NK-92 (cell line): Measurements from ENCODE around the gene HOXA7.

Experiments
- DNase-seq: peaks from one replicate; lab custom pipeline; 2025; ENCODE audit not compliant: unreplicated experiment; lab: John Stamatoyannopoulos, UW

HOXA7 gene

GRCh38 chr7:27182285-27182841, 25.9 kb upstream of the HOXA7 start:
- DNase-seq: no peak

GRCh38 chr7:27181795-27182275, 25.4 kb upstream of the HOXA7 start:
- no peak for DNase-seq

GRCh38 chr7:27180431-27181420, 24.3 kb upstream of the HOXA7 start:
- DNase-seq: no peak

GRCh38 chr7:27179503-27180430, 23.3 kb upstream of the HOXA7 start:
- no peak for DNase-seq

GRCh38 chr7:27179030-27179429, 22.6 kb upstream of the HOXA7 start:
- no peak for DNase-seq

GRCh38 chr7:27178366-27178765, 21.9 kb upstream of the HOXA7 start:
- DNase-seq: no peak

- no peak for DNase-seq
These were observed 21.4 kb upstream of the HOXA7 start for GRCh38 chr7:27177795-27178320.

GRCh38 chr7:27176962-27177794, 20.7 kb upstream of the HOXA7 start:
- DNase-seq: no peak

- DNase-seq: no peak
These were observed 20.0 kb upstream of the HOXA7 start for GRCh38 chr7:27176524-27176845.

GRCh38 chr7:27175626-27176523, 19.4 kb upstream of the HOXA7 start:
- no peak for DNase-seq

GRCh38 chr7:27174874-27175625, 18.6 kb upstream of the HOXA7 start:
- DNase-seq: no peak

GRCh38 chr7:27173956-27174873, 17.7 kb upstream of the HOXA7 start, which contains the start of gene HOXA10:
TSS of gene HOXA10 (minus strand) at chr7:27174320. CDS start at chr7:27174306, 14 bp downstream.
- DNase-seq: no peak

- DNase-seq: no peak
These were observed 17.1 kb upstream of the HOXA7 start for GRCh38 chr7:27173511-27173955.

GRCh38 chr7:27172823-27173510, 16.5 kb upstream of the HOXA7 start:
- no peak for DNase-seq

- DNase-seq: no peak
These were observed 15.9 kb upstream of the HOXA7 start for GRCh38 chr7:27172315-27172774.

GRCh38 chr7:27171637-27172314, 15.3 kb upstream of the HOXA7 start:
- DNase-seq: no peak
